Aorta (tissue), 5 donors: ENCODE data around the gene ALX4. TPM values are rescaled to one million over a fixed set of nuclear protein-coding genes. Genes with fewer than 3 reads are reported as not detected.

Source experiments
- ATAC-seq: fragments of 200-7000 bp; cut with Tn5 transposase; one replicate; pipeline ENCODE4 v1.9.1; 2022; ENCODE audit warnings: moderate library complexity; ENCODE audit not compliant: low FRiP score
- DNase-seq, 2 donors: peaks; one replicate each; pipeline ENCODE4 v3.0.0-alpha.2; 2020
- H3K27ac ChIP-seq, 2 donors: one replicate each; pipeline ENCODE4 v1.5.1; 2013; ENCODE audit warnings: low read length in 2 of 2, mild to moderate bottlenecking in 2 of 2, moderate library complexity in 2 of 2, control low read depth in 1 of 2, inconsistent platforms in 1 of 2, low read depth in 1 of 2
- H3K27me3 ChIP-seq, 2 donors: one replicate each; pipeline ENCODE4 v1.6.1; 2013; ENCODE audit warnings: control low read depth in 1 of 2, low read length in 1 of 2, mild to moderate bottlenecking in 1 of 2, moderate library complexity in 1 of 2; ENCODE audit not compliant: insufficient read depth in 2 of 2, control insufficient read depth in 1 of 2
- H3K36me3 ChIP-seq, 2 donors: one replicate each; pipeline ENCODE4 v1.6.1; 2013; ENCODE audit warnings: control low read depth in 1 of 2, low read length in 1 of 2, mild to moderate bottlenecking in 1 of 2; ENCODE audit not compliant: insufficient read depth in 2 of 2, control insufficient read depth in 1 of 2
- H3K4me1 ChIP-seq, 2 donors: one replicate each; pipeline ENCODE4 v1.6.1; 2013; ENCODE audit warnings: low read length in 2 of 2, control low read depth in 1 of 2, mild to moderate bottlenecking in 1 of 2, moderate library complexity in 1 of 2; ENCODE audit not compliant: insufficient read depth in 2 of 2, control insufficient read depth in 1 of 2
- H3K4me3 ChIP-seq, 2 donors: one replicate each; pipeline ENCODE4 v1.5.1; 2013; ENCODE audit warnings: low read length in 2 of 2, control low read depth in 1 of 2, mild to moderate bottlenecking in 1 of 2
- H3K9me3 ChIP-seq: one replicate; pipeline ENCODE4 v1.6.1; 2013; ENCODE audit warnings: mild to moderate bottlenecking, low read length; ENCODE audit not compliant: control insufficient read depth
- WGBS, 2 donors: extraction: QIAGEN DNeasy Blood & Tissue Kit; methylation state at CpG; one replicate each; pipeline ENCODE4 v1.1.7; 2013; 5-methylcytosine and 5-hydroxymethylcytosine counted together
- intact Hi-C, 2 donors: fragments of 100-400 bp; cut with DNase I; formaldehyde crosslinking; loops; one replicate each; pipeline versions ENCODE4 v1.14.2 to v1.15.0; 2022
- polyA plus RNA-seq, 2 donors: library from polyadenylated mRNA; stranded (reverse); fragments of 200-250 nt; gene quantifications; one replicate each; pipeline ENCODE4 v1.2.3, GENCODE V29; 2013
- total RNA-seq, 2 donors: library from RNA; stranded (reverse); fragmentation: NEBNext Ultra II Directional; extraction: Animal tissue kit (Norgen Biotek cat#: 25700); gene quantifications; one replicate each; pipeline ENCODE4 v1.2.1, GENCODE V29; 2021
- donor health status: healthy with polysubstance abuse.
- donor health status: Bipolar disorder and iron deficiency.
- donor health status: DM: no; HTN: no; CAD: no.
- donor health status: DM: no; HTN: no; CAD: no.
- donor health status: DM: yes; HTN: yes; CAD: no.

Gene ALX4
- total and polyA plus RNA-seq, 4 donors, result 0.06 to 0.13 TPM; not detected in 2

- ATAC-seq, result no peak
- Histone ChIP-seq H3K27me3 (no peaks in the 10 kb centered on the region), H3K27ac (no peak overlapping the region), H3K4me1 (no peaks in the 10 kb centered on the region), H3K4me3 (no peak overlapping the region), H3K9me3 (no peaks in the 10 kb centered on the region), H3K36me3 (no peaks in the 10 kb centered on the region)
- intact Hi-C loops, result no loop called here
- WGBS, 2 donors, result 96 to 97% methylated on average over 5 of the region's 5 CpGs
- no peak for DNase-seq
Measured at GRCh38 chr11:44340656-44341055, 30.7 kb upstream of the ALX4 start.

GRCh38 chr11:44339530-44339883, 29.6 kb upstream of the ALX4 start:
- Histone ChIP-seq H3K4me1 (no peaks in the 10 kb centered on the region), H3K36me3 (no peaks in the 10 kb centered on the region), H3K27me3 (no peaks in the 10 kb centered on the region), H3K9me3 (no peaks in the 10 kb centered on the region), H3K27ac (no peak overlapping the region), H3K4me3 (no peak overlapping the region)
- intact Hi-C loops, result no loop called here
- DNase-seq (no peak), ATAC-seq (no peak)
- 92 to 93% methylated on average over 4 of the region's 4 CpGs for WGBS, 2 donors

DNA sequence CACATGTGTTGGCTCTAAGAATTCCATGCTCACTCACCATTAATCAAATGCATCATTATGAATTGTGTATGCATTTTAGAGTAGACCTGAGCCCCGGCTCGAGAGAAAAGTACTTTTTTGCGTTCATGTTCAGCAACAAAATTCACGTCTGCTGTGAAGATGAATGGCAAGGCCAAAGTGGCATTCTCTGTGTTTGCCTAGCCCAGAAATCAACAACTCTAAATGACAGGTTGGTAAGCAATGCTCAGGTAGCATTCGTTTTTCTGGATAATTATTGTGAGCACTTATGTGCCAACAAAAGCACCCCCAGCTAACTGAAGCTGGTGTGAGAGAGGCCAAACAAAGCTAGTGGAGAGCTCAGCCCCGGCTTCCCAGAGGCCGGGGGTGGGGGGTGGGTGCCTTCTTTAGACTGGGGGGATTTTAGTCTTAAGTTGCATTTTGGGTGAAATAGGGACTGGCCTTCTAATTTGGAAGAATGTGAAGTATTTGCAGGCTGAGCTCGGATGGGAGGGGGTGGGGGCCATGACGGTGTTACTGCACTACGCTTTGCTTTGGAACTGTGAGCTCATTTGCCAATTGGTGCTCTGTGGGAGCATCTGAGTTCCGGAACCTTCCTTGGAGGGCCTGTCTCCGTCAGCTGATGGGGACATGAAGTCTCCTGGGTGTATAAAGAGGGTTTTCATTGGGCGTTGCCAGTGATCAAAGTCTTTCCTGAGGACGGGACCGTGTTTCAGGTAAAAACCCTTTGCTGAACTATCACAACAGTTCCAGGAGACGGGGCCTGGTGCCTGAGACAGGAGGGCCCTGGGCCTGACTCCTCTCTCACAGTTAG, 29.0 kb upstream of the ALX4 start:
- Histone ChIP-seq H3K4me3 (no peak overlapping the region), H3K27ac (no peak overlapping the region), H3K4me1 (no peaks in the 10 kb centered on the region), H3K9me3 (no peaks in the 10 kb centered on the region), H3K36me3 (no peaks in the 10 kb centered on the region), H3K27me3 (no peaks in the 10 kb centered on the region)
- no peak for ATAC-seq
- WGBS, 2 donors, result 72 to 74% methylated on average over 16 of the region's 16 CpGs
- DNase-seq, result no peak
- intact Hi-C loops, result no loop called here

DNA sequence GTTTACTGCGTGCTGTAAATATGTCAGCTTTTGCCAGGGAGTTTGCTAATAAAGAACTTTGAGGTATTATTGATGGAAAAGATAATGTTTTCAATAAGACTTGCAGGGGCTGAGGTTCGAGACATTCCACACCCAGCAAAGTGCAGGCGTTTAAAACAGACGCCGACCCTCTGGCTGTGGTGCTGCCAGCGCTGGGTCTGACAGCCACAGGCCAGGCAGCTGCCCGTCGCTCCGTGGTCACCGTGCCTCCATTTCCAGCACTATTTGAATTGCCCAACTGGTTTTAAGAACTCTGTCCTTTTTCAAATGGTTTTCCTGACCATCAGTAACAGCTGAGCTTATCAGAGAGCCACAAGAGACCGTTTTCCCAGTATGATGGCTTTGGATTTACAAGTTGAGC, 28.1 kb upstream of the ALX4 start:
- Histone ChIP-seq H3K4me3 (no peak overlapping the region), H3K4me1 (no peaks in the 10 kb centered on the region), H3K27ac (no peak overlapping the region), H3K9me3 (no peaks in the 10 kb centered on the region), H3K27me3 (no peaks in the 10 kb centered on the region), H3K36me3 (no peaks in the 10 kb centered on the region)
- intact Hi-C loops, result no loop called here
- 29 to 36% methylated on average over 11 of the region's 11 CpGs for WGBS, 2 donors
- ATAC-seq (no peak), DNase-seq (no peak)

GRCh38 chr11:44335919-44336318, 26.0 kb upstream of the ALX4 start:
- Histone ChIP-seq H3K4me1 (no peaks in the 10 kb centered on the region), H3K4me3 (no peak overlapping the region), H3K27me3 (no peaks in the 10 kb centered on the region), H3K36me3 (no peaks in the 10 kb centered on the region), H3K27ac (no peak overlapping the region), H3K9me3 (no peaks in the 10 kb centered on the region)
- no peak for ATAC-seq
- intact Hi-C loops, result no loop called here
- WGBS, 2 donors, result 49 to 50% methylated on average over 6 of the region's 6 CpGs
- no peak for DNase-seq

GRCh38 chr11:44335052-44335760, 25.3 kb upstream of the ALX4 start:
- 27 to 31% methylated on average over 12 of the region's 12 CpGs for WGBS, 2 donors
- Histone ChIP-seq H3K36me3 (no peaks in the 10 kb centered on the region), H3K27ac (no peak overlapping the region), H3K27me3 (no peaks in the 10 kb centered on the region), H3K9me3 (no peaks in the 10 kb centered on the region), H3K4me1 (no peaks in the 10 kb centered on the region), H3K4me3 (no peak overlapping the region)
- intact Hi-C loops, result no loop called here
- DNase-seq (no peak), ATAC-seq (no peak)

- H3K9me3 ChIP-seq, result no peaks in the 10 kb centered on the region
- H3K4me3 ChIP-seq, result no peak overlapping the region
- no peak for DNase-seq
- H3K27ac ChIP-seq, result no peak overlapping the region
- 55 to 57% methylated on average over 7 of the region's 7 CpGs for WGBS, 2 donors
- no peaks in the 10 kb centered on the region for H3K27me3 ChIP-seq
- intact Hi-C loops, result no loop called here
- H3K4me1 ChIP-seq, result no peaks in the 10 kb centered on the region
- H3K36me3 ChIP-seq, result no peaks in the 10 kb centered on the region
- ATAC-seq, result no peak
Measured at GRCh38 chr11:44334356-44335004, 24.5 kb upstream of the ALX4 start.

- 72 to 76% methylated on average over 14 of the region's 14 CpGs for WGBS, 2 donors
- DNase-seq (no peak), ATAC-seq (no peak)
- H3K36me3 ChIP-seq, result no peaks in the 10 kb centered on the region
- H3K27me3 ChIP-seq, result no peaks in the 10 kb centered on the region
- H3K27ac ChIP-seq, result no peak overlapping the region
- no peaks in the 10 kb centered on the region for H3K4me1 ChIP-seq
- intact Hi-C loops, result no loop called here
- no peak overlapping the region for H3K4me3 ChIP-seq
- no peaks in the 10 kb centered on the region for H3K9me3 ChIP-seq
Measured at GRCh38 chr11:44333271-44334218, 23.6 kb upstream of the ALX4 start.
